Vagina (tissue), 2 donors: Measurements from ENCODE around the gene DNAH8. TPM values are rescaled to one million over a fixed set of nuclear protein-coding genes. Genes with fewer than 3 reads are reported as not detected.

Experiments
- DNase-seq, 2 donors: peaks; one replicate each; pipeline ENCODE4 v3.0.0-alpha.2; 2017; ENCODE audit errors: extremely low spot score in 2 of 2
- H3K27ac ChIP-seq: fragments of 200-600 bp; sonication (generic); one replicate; pipeline ENCODE4 v1.5.1; 2019
- H3K27me3 ChIP-seq: fragments of 200-600 bp; sonication (generic); one replicate; pipeline ENCODE4 v1.5.1; 2019
- H3K36me3 ChIP-seq, 2 donors: fragments of 200-600 bp; sonication (generic); one replicate each; pipeline ENCODE4 v1.5.1; 2017 to 2019
- H3K4me1 ChIP-seq: fragments of 200-600 bp; sonication (generic); one replicate; pipeline ENCODE4 v1.5.1; 2019
- H3K4me3 ChIP-seq, 2 donors: fragments of 200-600 bp; sonication (generic); 1 replicate in 1 of 2; 2 replicates in 1 of 2; pipeline ENCODE4 v1.5.1; 2016 to 2019
- H3K9me3 ChIP-seq: fragments of 200-600 bp; sonication (generic); one replicate; pipeline ENCODE4 v1.5.1; 2019
- POLR2A ChIP-seq, 2 donors: fragments of 450-650 bp; IDR thresholded peaks; one replicate each; pipeline ENCODE4 v1.6.1; 2017; ENCODE audit warnings: antibody characterized with exemption in 2 of 2, mild to moderate bottlenecking in 2 of 2, moderate library complexity in 2 of 2
- POLR2AphosphoS5 ChIP-seq, 2 donors: sonication (generic); formaldehyde crosslinking; IDR thresholded peaks; one replicate each; pipeline ENCODE4 v1.9.0; 2017; ENCODE audit warnings: antibody characterized with exemption in 2 of 2, mild to moderate bottlenecking in 2 of 2, low read depth in 1 of 2; ENCODE audit not compliant: insufficient read depth in 1 of 2
- intact Hi-C: fragments of 100-400 bp; cut with DNase I; formaldehyde crosslinking; loops from one replicate; pipeline ENCODE4 v1.15.1; 2023
- total RNA-seq: library from RNA; depleted of rRNA; stranded (reverse); fragments of >200 nt; gene quantifications from one replicate; pipeline ENCODE4 v1.2.3, GENCODE V29; 2016
- TF ChIP-seq, protein P1 (sequence below), 3 experiments: fragments of 450-650 bp in 2 of 3; fragments of 200-600 bp in 1 of 3; sonication (generic) in 1 of 3; IDR thresholded peaks; one replicate each; pipeline ENCODE4 v1.5.1; 2017 to 2019; ENCODE audit warnings: antibody characterized with exemption in 3 of 3, mild to moderate bottlenecking in 2 of 3, moderate library complexity in 2 of 3

Gene DNAH8
- total RNA-seq, 1 donor from 2014 or later, result not detected

DNA sequence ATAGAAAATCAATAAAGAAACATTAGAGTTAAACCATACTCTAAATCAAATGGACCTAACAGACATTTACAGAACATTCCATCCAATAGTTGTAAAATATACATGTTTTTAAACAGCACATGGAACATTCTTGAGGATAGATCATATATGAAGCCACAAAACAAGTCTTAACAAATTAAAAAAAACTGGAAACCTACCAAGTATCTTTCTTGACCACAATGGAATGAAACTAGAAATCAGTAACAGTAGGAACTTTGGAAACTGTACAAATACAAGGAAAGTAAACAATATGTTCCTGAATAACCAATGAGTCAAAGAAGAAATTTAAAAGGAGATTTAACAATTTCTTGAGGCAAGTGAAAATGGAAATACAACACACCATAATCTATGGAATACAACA is 242.3 kb downstream of the DNAH8 start:
- Histone ChIP-seq H3K27me3 (no peaks in the 10 kb centered on the region), H3K36me3 (no peaks in the 10 kb centered on the region), H3K27ac (no peak overlapping the region), H3K9me3 (no peaks in the 10 kb centered on the region), H3K4me1 (no peaks in the 10 kb centered on the region), H3K4me3 (no peak overlapping the region)
- TF ChIP-seq POLR2AphosphoS5 (IDR thresholded peaks at IDR 0.05; ENCODE audit: insufficient read depth in 1 of 2, low read depth in 1 of 2) (no peak), POLR2A (IDR thresholded peaks at IDR 0.05) (no peak)
- TF ChIP-seq, protein P1, sequence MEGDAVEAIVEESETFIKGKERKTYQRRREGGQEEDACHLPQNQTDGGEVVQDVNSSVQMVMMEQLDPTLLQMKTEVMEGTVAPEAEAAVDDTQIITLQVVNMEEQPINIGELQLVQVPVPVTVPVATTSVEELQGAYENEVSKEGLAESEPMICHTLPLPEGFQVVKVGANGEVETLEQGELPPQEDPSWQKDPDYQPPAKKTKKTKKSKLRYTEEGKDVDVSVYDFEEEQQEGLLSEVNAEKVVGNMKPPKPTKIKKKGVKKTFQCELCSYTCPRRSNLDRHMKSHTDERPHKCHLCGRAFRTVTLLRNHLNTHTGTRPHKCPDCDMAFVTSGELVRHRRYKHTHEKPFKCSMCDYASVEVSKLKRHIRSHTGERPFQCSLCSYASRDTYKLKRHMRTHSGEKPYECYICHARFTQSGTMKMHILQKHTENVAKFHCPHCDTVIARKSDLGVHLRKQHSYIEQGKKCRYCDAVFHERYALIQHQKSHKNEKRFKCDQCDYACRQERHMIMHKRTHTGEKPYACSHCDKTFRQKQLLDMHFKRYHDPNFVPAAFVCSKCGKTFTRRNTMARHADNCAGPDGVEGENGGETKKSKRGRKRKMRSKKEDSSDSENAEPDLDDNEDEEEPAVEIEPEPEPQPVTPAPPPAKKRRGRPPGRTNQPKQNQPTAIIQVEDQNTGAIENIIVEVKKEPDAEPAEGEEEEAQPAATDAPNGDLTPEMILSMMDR (IDR thresholded peaks at IDR 0.05), result no peak
- no peak for DNase-seq
- intact Hi-C loops, result no loop called here

DNA sequence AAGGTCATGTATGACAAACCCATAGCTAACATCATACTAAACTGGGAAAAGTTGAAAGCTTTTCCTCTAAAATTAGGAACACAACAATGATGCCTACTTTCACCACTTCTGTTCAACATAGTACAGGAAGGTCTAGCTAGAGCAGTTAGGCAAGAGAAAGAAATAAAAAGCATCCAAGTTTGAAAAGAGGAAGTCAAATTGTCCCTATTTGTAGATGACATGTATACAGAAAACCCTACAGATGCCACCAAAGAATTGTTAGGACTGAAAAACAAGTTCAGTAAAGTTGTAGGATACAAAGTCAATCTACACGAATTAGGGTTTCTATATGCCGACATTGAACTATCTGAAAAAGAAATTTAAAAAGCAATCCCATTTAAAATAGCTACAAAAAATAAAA is 244.0 kb downstream of the DNAH8 start:
- no peak overlapping the region for H3K27ac ChIP-seq
- H3K9me3 ChIP-seq, result no peaks in the 10 kb centered on the region
- H3K27me3 ChIP-seq, result no peaks in the 10 kb centered on the region
- H3K36me3 ChIP-seq, result no peaks in the 10 kb centered on the region
- no peak overlapping the region for H3K4me3 ChIP-seq
- TF ChIP-seq POLR2AphosphoS5 (IDR thresholded peaks at IDR 0.05; ENCODE audit: insufficient read depth in 1 of 2, low read depth in 1 of 2), result no peak
- TF ChIP-seq, protein P1 (IDR thresholded peaks at IDR 0.05), result no peak
- TF ChIP-seq POLR2A (IDR thresholded peaks at IDR 0.05), result no peak
- no peak for DNase-seq
- intact Hi-C loops, result no loop called here
- no peaks in the 10 kb centered on the region for H3K4me1 ChIP-seq

DNA sequence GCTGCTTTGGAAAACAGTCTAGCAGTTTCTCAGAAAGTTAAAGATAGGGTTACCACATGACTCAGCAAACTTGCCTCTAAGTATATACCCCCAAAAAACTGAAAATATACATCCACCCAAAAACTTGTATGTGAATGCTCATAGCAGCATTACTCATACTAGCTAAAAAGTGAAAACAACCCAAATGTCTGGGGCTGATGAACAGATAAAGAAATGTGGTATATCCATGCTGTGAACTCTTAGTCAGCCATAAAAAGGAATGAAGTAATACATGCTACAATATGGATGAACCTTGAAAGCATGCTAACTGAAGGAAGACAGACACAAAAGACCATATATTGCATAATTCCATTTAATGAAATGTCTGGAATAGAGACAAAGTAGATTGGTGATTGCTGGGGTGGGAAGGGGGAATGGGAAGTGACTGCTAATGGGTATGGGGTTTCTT is 253.6 kb downstream of the DNAH8 start:
- Histone ChIP-seq H3K27ac (no peak overlapping the region), H3K4me1 (no peaks in the 10 kb centered on the region), H3K27me3 (no peaks in the 10 kb centered on the region), H3K9me3 (no peaks in the 10 kb centered on the region), H3K36me3 (no peaks in the 10 kb centered on the region), H3K4me3 (no peak overlapping the region)
- intact Hi-C loops, result no loop called here
- TF ChIP-seq, protein P1 (IDR thresholded peaks at IDR 0.05), result no peak
- TF ChIP-seq POLR2AphosphoS5 (IDR thresholded peaks at IDR 0.05; ENCODE audit: insufficient read depth in 1 of 2, low read depth in 1 of 2) (no peak), POLR2A (IDR thresholded peaks at IDR 0.05) (no peak)
- no peak for DNase-seq

DNA sequence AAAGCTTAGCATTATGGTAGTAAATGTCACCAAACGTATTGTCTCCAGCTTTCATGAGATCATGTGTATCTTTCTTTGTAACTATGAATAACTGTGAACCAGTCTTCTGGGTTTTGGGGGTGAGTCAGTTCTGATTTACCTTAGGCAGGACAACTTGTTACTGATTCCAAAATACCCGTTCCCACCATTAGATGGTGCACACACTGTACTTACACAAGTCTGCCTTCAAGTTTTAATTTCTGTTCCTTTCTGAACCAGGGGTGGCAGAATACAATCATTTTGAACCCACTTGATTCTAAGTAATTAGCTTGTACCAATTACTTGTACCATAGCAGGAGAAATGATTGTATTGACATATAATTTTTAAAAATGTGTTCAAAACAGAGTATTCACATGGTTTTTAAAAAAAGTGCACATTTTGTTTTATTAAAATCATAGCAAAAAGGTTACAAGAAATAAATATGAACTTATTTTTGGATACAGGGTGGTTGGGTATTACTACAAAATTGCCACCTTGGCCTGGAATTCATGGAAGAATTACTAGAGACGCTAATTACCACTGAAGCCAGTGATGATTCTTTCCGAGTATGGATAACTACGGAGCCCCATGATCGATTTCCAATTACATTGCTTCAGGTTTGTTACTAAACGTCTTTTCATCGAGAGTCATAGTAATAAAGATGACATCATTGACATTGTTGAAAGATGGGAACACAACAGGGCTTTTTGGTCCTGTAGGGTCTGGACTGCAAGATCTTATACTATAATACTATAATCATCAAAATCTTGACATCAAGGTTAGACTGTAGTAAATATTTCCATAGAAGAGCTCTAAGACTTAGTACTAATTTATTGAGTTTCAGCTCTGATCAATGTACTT is 258.3 kb downstream of the DNAH8 start:
- Histone ChIP-seq H3K27me3 (no peaks in the 10 kb centered on the region), H3K36me3 (no peaks in the 10 kb centered on the region), H3K27ac (no peak overlapping the region), H3K9me3 (no peaks in the 10 kb centered on the region), H3K4me1 (no peaks in the 10 kb centered on the region), H3K4me3 (no peak overlapping the region)
- TF ChIP-seq, protein P1 (IDR thresholded peaks at IDR 0.05), result peak in 1 of 3 experiments; percentile 24
- no peak for TF ChIP-seq POLR2AphosphoS5 (IDR thresholded peaks at IDR 0.05; ENCODE audit: insufficient read depth in 1 of 2, low read depth in 1 of 2)
- intact Hi-C loops, result no loop called here
- no peak for DNase-seq
